Endothelial cell (in vitro differentiated cells): ENCODE data around the gene UGT1A8. TPM values are rescaled to one million over a fixed set of nuclear protein-coding genes. Genes with fewer than 3 reads are reported as not detected.

Experiments
- DNase-seq: peaks from one replicate; pipeline ENCODE4 v3.0.0; 2021; ENCODE audit warnings: low spot score
- H3K27ac Mint-ChIP-seq: one replicate; pipeline ENCODE4 v1.8.0; 2021; ENCODE audit warnings: mixed read lengths, inconsistent platforms; ENCODE audit not compliant: unreplicated experiment
- H3K27me3 Mint-ChIP-seq: one replicate; pipeline ENCODE4 v1.8.0; 2021; ENCODE audit warnings: mild to moderate bottlenecking, moderate library complexity, mixed read lengths, inconsistent platforms; ENCODE audit not compliant: unreplicated experiment
- H3K36me3 Mint-ChIP-seq: one replicate; pipeline ENCODE4 v1.8.0; 2021; ENCODE audit warnings: mild to moderate bottlenecking, low read depth, mixed read lengths, inconsistent platforms; ENCODE audit not compliant: unreplicated experiment
- H3K4me1 Mint-ChIP-seq: one replicate; pipeline ENCODE4 v1.8.0; 2021; ENCODE audit warnings: mild to moderate bottlenecking, mixed read lengths, inconsistent platforms; ENCODE audit not compliant: unreplicated experiment
- H3K4me3 Mint-ChIP-seq: one replicate; pipeline ENCODE4 v1.8.0; 2021; ENCODE audit warnings: mild to moderate bottlenecking, mixed read lengths, inconsistent platforms; ENCODE audit not compliant: unreplicated experiment
- H3K9me3 Mint-ChIP-seq: one replicate; pipeline ENCODE4 v1.8.0; 2021; ENCODE audit warnings: mixed read lengths, inconsistent platforms; ENCODE audit not compliant: unreplicated experiment
- CTCF ChIP-seq: fragments of 200-600 bp; sonication (generic); IDR thresholded peaks from one replicate; pipeline ENCODE4 v1.5.0; 2021; ENCODE audit warnings: antibody characterized with exemption; ENCODE audit not compliant: unreplicated experiment
- total RNA-seq: library from RNA; stranded (reverse); fragmentation: NEBNext Ultra II Directional; extraction: Animal tissue kit (Norgen Biotek cat#: 25700); gene quantifications from one replicate; pipeline ENCODE4 v1.2.1, GENCODE V29; 2021; ENCODE audit not compliant: unreplicated experiment

The UGT1A8 gene
- total RNA-seq, 1 donor from 2014 or later: not detected

- peaks cover 4% of the 10 kb centered on the region for H3K4me1 Mint-ChIP-seq
- no peaks in the 10 kb centered on the region for H3K36me3 Mint-ChIP-seq
- H3K27me3 Mint-ChIP-seq: no peaks in the 10 kb centered on the region
- no peak overlapping the region for H3K4me3 Mint-ChIP-seq
- no peak for TF ChIP-seq CTCF
- DNase-seq: no peak
- H3K27ac Mint-ChIP-seq: no peak overlapping the region
- H3K9me3 Mint-ChIP-seq: no peaks in the 10 kb centered on the region
Observed at GRCh38 chr2:233706720-233707119, 89.3 kb downstream of the UGT1A8 start.

GRCh38 chr2:233707940-233708644 is 90.7 kb downstream of the UGT1A8 start:
- Mint-ChIP-seq H3K9me3 (no peaks in the 10 kb centered on the region), H3K4me3 (no peak overlapping the region), H3K27ac (no peak overlapping the region), H3K36me3 (no peaks in the 10 kb centered on the region), H3K4me1 (no peaks in the 10 kb centered on the region), H3K27me3 (no peaks in the 10 kb centered on the region)
- no peak for DNase-seq
- TF ChIP-seq CTCF: no peak

GRCh38 chr2:233708942-233709341 is 91.5 kb downstream of the UGT1A8 start:
- no peak for DNase-seq
- H3K27me3 Mint-ChIP-seq: no peaks in the 10 kb centered on the region
- H3K4me3 Mint-ChIP-seq: no peak overlapping the region
- H3K27ac Mint-ChIP-seq: no peak overlapping the region
- H3K9me3 Mint-ChIP-seq: no peaks in the 10 kb centered on the region
- no peaks in the 10 kb centered on the region for H3K4me1 Mint-ChIP-seq
- no peak for TF ChIP-seq CTCF
- no peaks in the 10 kb centered on the region for H3K36me3 Mint-ChIP-seq

GRCh38 chr2:233711312-233712008 is 94.0 kb downstream of the UGT1A8 start:
- Mint-ChIP-seq H3K36me3 (no peaks in the 10 kb centered on the region), H3K4me3 (no peak overlapping the region), H3K27me3 (no peaks in the 10 kb centered on the region), H3K9me3 (no peaks in the 10 kb centered on the region), H3K27ac (no peak overlapping the region), H3K4me1 (no peaks in the 10 kb centered on the region)
- peak; percentile 89 for DNase-seq
- peak; percentile 85 for TF ChIP-seq CTCF

GRCh38 chr2:233712611-233713261 is 95.3 kb downstream of the UGT1A8 start, which contains the start of gene UGT1A5:
TSS of gene UGT1A5 (plus strand) at chr2:233712907. CDS start at chr2:233712992, 85 bp downstream.
- Mint-ChIP-seq H3K27me3 (no peaks in the 10 kb centered on the region), H3K4me3 (no peak within 1 kb of the TSS), H3K36me3 (no peaks in the 10 kb centered on the region), H3K27ac (no peak within 1 kb of the TSS), H3K9me3 (no peaks in the 10 kb centered on the region), H3K4me1 (no peaks in the 10 kb centered on the region)
- DNase-seq: no peak
- no peak for TF ChIP-seq CTCF
